A549 (cell line): ENCODE results near the gene JAM3. TPM values are rescaled to one million over a fixed set of nuclear protein-coding genes. Genes with fewer than 3 reads are reported as not detected.

Experiments used
- ATAC-seq, 2 experiments: fragments of 200-7000 bp in 1 of 2; fragments of >200 bp in 1 of 2; cut with Nextera tagmentation in 1 of 2; cut with Tn5 transposase in 1 of 2; 3 replicates each; pipeline versions ENCODE4 v1.8.0 to v1.9.1; 2018 to 2020; ENCODE audit warnings: mild to moderate bottlenecking in 1 of 2, moderate library complexity in 1 of 2
- CTCF ChIA-PET: fragments of 300-600 bp; sonication (Branson Sonifier 250); formaldehyde crosslinking; extraction: SDS; loops from one replicate; lab custom pipeline; 2021; ENCODE audit warnings: antibody characterized with exemption, inconsistent platforms; lab: Yijun Ruan, JAX
- POLR2A ChIA-PET: fragments of 350-600 bp; formaldehyde crosslinking; extraction: SDS; loops from one replicate; lab custom pipeline; 2021; ENCODE audit warnings: antibody characterized with exemption, inconsistent platforms; lab: Yijun Ruan, JAX
- DNase-seq, 2 experiments: peaks; one replicate each; pipeline versions ENCODE4 v3.0.0 to v3.0.0-alpha.2; 2011 to 2016; ENCODE audit warnings: low read depth in 1 of 2, low spot score in 1 of 2
- FAIRE-seq: peaks from 2 replicates; lab custom pipeline; 2011; peaks lifted over from hg19 to GRCh38; lab: Jason Lieb, UNC
- H3K27ac ChIP-seq, 2 experiments: fragments of >200 bp; sonication (Bioruptor Twin); formaldehyde crosslinking; 3 replicates each; pipeline ENCODE4 v1.5.1; 2016 to 2017
- H3K4me1 ChIP-seq: fragments of >200 bp; sonication (Bioruptor Twin); formaldehyde crosslinking; 3 replicates; pipeline ENCODE4 v1.6.1; 2016
- H3K4me2 ChIP-seq: fragments of >200 bp; sonication (Bioruptor Twin); formaldehyde crosslinking; 3 replicates; pipeline ENCODE4 v1.6.1; 2016
- H3K4me3 ChIP-seq: fragments of >200 bp; sonication (Bioruptor Twin); formaldehyde crosslinking; 3 replicates; pipeline ENCODE4 v1.5.1; 2016
- H3K9me3 ChIP-seq: fragments of >200 bp; sonication (Bioruptor Twin); formaldehyde crosslinking; 3 replicates; pipeline ENCODE4 v1.6.1; 2016
- BHLHE40 ChIP-seq: IDR thresholded peaks from 2 replicates; pipeline ENCODE4 v1.6.1; 2012; ENCODE audit warnings: low read depth, low read length, inconsistent platforms
- CBX8 ChIP-seq: fragments of 200-600 bp; sonication (generic); IDR thresholded peaks from 2 replicates; pipeline ENCODE4 v1.6.1; 2016
- CHD2 ChIP-seq: fragments of 150-350 bp; IDR thresholded peaks from 2 replicates; pipeline ENCODE4 v1.6.1; 2014; ENCODE audit warnings: low read length; ENCODE audit not compliant: partially characterized antibody
- CHD4 ChIP-seq: fragments of 200-600 bp; sonication (generic); IDR thresholded peaks from 2 replicates; pipeline ENCODE4 v1.6.1; 2016; ENCODE audit warnings: antibody characterized with exemption, mild to moderate bottlenecking, borderline replicate concordance
- EP300 ChIP-seq, 2 experiments: fragments of >200 bp; sonication (Bioruptor Twin); formaldehyde crosslinking; IDR thresholded peaks; 2 replicates in 1 of 2; 3 replicates in 1 of 2; pipeline ENCODE4 v1.6.1; 2016 to 2017
- FOSB ChIP-seq: fragments of 250-450 bp; sonication (Bioruptor Pico); IDR thresholded peaks from 2 replicates; pipeline ENCODE4 v1.5.0; 2020; ENCODE audit warnings: mild to moderate bottlenecking, moderate library complexity
- HDAC2 ChIP-seq: fragments of 200-600 bp; sonication (generic); IDR thresholded peaks from 2 replicates; pipeline ENCODE4 v1.6.1; 2016
- HEYL ChIP-seq: fragments of 250-450 bp; sonication (Bioruptor Pico); IDR thresholded peaks from 2 replicates; pipeline ENCODE4 v1.8.0; 2021; ENCODE audit warnings: mild to moderate bottlenecking, moderate library complexity
- HOXA7 ChIP-seq: fragments of 250-450 bp; sonication (Bioruptor Pico); IDR thresholded peaks from 2 replicates; pipeline ENCODE4 v1.5.0; 2020; ENCODE audit warnings: mild to moderate bottlenecking, moderate library complexity
- HOXB13 ChIP-seq: fragments of 250-450 bp; sonication (Bioruptor Pico); IDR thresholded peaks from 2 replicates; pipeline ENCODE4 v1.5.0; 2020; ENCODE audit warnings: low read depth, mild to moderate bottlenecking, moderate library complexity
- JUN ChIP-seq, 2 experiments: fragments of >200 bp; sonication (Bioruptor Twin); formaldehyde crosslinking; IDR thresholded peaks; 2 replicates in 1 of 2; 3 replicates in 1 of 2; pipeline ENCODE4 v1.6.1; 2016 to 2017
- KDM1A ChIP-seq: fragments of 200-600 bp; sonication (generic); IDR thresholded peaks from 2 replicates; pipeline ENCODE4 v1.6.1; 2016; ENCODE audit warnings: low read depth, mild to moderate bottlenecking
- MAFK ChIP-seq: fragments of 450-650 bp; IDR thresholded peaks from 2 replicates; pipeline ENCODE4 v1.6.1; 2014; ENCODE audit not compliant: partially characterized antibody
- NFE2L2 ChIP-seq: fragments of 150-350 bp; conservative IDR thresholded peaks from 2 replicates; pipeline ENCODE4 v1.6.1; 2014; ENCODE audit warnings: low read length
- PHF8 ChIP-seq: fragments of 200-600 bp; sonication (generic); IDR thresholded peaks from 2 replicates; pipeline ENCODE4 v1.6.1; 2016; ENCODE audit warnings: low read depth, mild to moderate bottlenecking, antibody characterized with exemption, moderate library complexity, borderline replicate concordance
- POLR2A ChIP-seq: IDR thresholded peaks from 2 replicates; pipeline ENCODE4 v1.6.1; 2012; ENCODE audit warnings: mild to moderate bottlenecking, low read length
- RARB ChIP-seq: fragments of 250-450 bp; sonication (Bioruptor Pico); IDR thresholded peaks from 2 replicates; pipeline ENCODE4 v1.8.0; 2021; ENCODE audit warnings: mild to moderate bottlenecking, moderate library complexity
- RCOR1 ChIP-seq: fragments of 150-350 bp; IDR thresholded peaks from 2 replicates; pipeline ENCODE4 v1.6.1; 2014; ENCODE audit warnings: antibody characterized with exemption, low read length, low read depth
- TP53 ChIP-seq: fragments of 250-450 bp; sonication (Bioruptor Pico); IDR thresholded peaks from 2 replicates; pipeline ENCODE4 v1.5.0; 2021; ENCODE audit warnings: mild to moderate bottlenecking, moderate library complexity
- ZC3H11A ChIP-seq: fragments of 450-650 bp; IDR thresholded peaks from 2 replicates; pipeline ENCODE4 v1.6.1; 2014; ENCODE audit warnings: antibody characterized with exemption, mild to moderate bottlenecking
- ZSCAN20 ChIP-seq: fragments of 250-450 bp; sonication (Bioruptor Pico); IDR thresholded peaks from 2 replicates; pipeline ENCODE4 v1.8.0; 2022; ENCODE audit warnings: mild to moderate bottlenecking, moderate library complexity
- WGBS: methylation state at CpG from one replicate; pipeline ENCODE4 v1.1.6; 2017; ENCODE audit errors: missing lambda C conversion rate; 5-methylcytosine and 5-hydroxymethylcytosine counted together
- polyA plus RNA-seq, 4 experiments: library from polyadenylated mRNA; depleted of rRNA in 3 of 4; stranded (reverse); fragments of >200 nt; fragmentation: RNase III in 1 of 4; extraction: RNeasy Plus Mini Kit Qiagen cat#74134 plus additional on column Dnase treatment in 1 of 4; gene quantifications; 2 replicates in 3 of 4; 3 replicates in 1 of 4; pipeline ENCODE4 v1.2.3, GENCODE V29; 2011 to 2017
- TF ChIP-seq, protein P1 (sequence below): fragments of 250-450 bp; sonication (Bioruptor Pico); IDR thresholded peaks from 2 replicates; pipeline ENCODE4 v1.5.0; 2021; ENCODE audit warnings: mild to moderate bottlenecking, moderate library complexity, borderline replicate concordance
- TF ChIP-seq, protein P2 (sequence below): fragments of 250-450 bp; sonication (Bioruptor Pico); IDR thresholded peaks from 2 replicates; pipeline ENCODE4 v1.5.0; 2020; ENCODE audit warnings: low read depth, mild to moderate bottlenecking, moderate library complexity
- TF ChIP-seq, protein P3 (sequence below): IDR thresholded peaks from 2 replicates; pipeline ENCODE4 v1.6.1; 2012
- TF ChIP-seq, protein P4 (sequence below): fragments of >200 bp; sonication (Bioruptor Twin); formaldehyde crosslinking; IDR thresholded peaks from 3 replicates; pipeline ENCODE4 v1.5.1; 2016
- TF ChIP-seq, protein P5 (sequence below): IDR thresholded peaks from 2 replicates; pipeline ENCODE4 v1.6.1; 2012; ENCODE audit warnings: low read depth, borderline replicate concordance
- TF ChIP-seq, protein P6 (sequence below): fragments of 150-350 bp; IDR thresholded peaks from 2 replicates; pipeline ENCODE4 v1.6.1; 2014; ENCODE audit warnings: low read depth, mild to moderate bottlenecking, low read length

JAM3 gene
- polyA plus RNA-seq, 2 of the 4 experiments (the other 2 are of a cell fraction) = 4.0 to 5.2 TPM

DNA sequence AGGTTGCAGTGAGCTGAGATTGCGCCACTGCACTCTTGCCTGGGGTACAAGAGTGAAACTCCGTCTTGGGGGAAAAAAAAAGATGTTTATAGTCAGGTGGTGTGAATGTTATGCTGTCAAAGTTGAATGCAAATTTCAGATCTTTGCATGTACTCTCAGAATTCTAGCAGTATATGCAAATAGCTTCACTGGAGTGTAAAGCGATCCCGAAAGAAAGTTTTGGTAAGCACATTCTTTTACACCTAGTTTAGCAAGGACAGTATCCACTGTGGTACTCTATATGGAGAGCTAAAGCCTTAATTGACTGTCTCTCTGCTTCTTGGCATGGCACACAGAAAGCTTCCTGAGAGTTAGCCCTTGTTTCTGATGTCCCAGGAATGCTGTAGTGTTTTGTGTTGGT lies 4.0 kb downstream of the JAM3 start (continued):
- TF ChIP-seq, protein P1, sequence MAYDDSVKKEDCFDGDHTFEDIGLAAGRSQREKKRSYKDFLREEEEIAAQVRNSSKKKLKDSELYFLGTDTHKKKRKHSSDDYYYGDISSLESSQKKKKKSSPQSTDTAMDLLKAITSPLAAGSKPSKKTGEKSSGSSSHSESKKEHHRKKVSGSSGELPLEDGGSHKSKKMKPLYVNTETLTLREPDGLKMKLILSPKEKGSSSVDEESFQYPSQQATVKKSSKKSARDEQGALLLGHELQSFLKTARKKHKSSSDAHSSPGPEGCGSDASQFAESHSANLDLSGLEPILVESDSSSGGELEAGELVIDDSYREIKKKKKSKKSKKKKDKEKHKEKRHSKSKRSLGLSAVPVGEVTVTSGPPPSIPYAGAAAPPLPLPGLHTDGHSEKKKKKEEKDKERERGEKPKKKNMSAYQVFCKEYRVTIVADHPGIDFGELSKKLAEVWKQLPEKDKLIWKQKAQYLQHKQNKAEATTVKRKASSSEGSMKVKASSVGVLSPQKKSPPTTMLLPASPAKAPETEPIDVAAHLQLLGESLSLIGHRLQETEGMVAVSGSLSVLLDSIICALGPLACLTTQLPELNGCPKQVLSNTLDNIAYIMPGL (CRISPR knock-in tag) = no peak
- TF ChIP-seq RARB (CRISPR knock-in tag) = no peak

DNA sequence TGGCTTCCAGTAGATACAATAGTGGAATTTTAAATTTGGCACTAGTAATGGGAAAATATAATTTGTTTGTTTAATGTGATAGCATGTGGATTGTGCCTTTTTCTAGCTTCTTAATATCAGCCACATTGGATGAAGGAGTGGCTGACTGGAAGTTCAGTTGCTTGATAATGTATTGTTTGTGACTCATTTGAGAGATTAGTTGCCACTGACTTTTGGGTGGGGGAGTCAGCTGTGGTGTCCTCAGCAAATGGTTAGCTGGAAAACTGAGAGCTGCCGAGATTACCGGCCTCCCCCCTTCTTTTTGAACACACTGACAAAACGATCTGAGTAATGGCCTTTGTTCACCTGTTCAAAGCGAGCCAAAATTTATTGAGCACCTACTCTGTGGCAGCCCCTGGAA lies 5.5 kb downstream of the JAM3 start:
- TF ChIP-seq CHD4 (no peak), MAFK (no peak), PHF8 (no peak), ZSCAN20 (no peak), HDAC2 (no peak), EP300 (IDR thresholded peaks at IDR 0.05) (no peak), CHD2 (no peak), HOXB13 (CRISPR knock-in tag) (no peak), TP53 (CRISPR knock-in tag) (no peak), RCOR1 (no peak), CBX8 (no peak), HOXA7 (no peak), FOSB (CRISPR knock-in tag) (no peak), ZC3H11A (no peak), BHLHE40 (no peak), NFE2L2 (no peak)
- TF ChIP-seq, protein P2, sequence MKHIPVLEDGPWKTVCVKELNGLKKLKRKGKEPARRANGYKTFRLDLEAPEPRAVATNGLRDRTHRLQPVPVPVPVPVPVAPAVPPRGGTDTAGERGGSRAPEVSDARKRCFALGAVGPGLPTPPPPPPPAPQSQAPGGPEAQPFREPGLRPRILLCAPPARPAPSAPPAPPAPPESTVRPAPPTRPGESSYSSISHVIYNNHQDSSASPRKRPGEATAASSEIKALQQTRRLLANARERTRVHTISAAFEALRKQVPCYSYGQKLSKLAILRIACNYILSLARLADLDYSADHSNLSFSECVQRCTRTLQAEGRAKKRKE (CRISPR knock-in tag) = no peak
- TF ChIP-seq, protein P3, sequence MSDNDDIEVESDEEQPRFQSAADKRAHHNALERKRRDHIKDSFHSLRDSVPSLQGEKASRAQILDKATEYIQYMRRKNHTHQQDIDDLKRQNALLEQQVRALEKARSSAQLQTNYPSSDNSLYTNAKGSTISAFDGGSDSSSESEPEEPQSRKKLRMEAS = no peak
- no peak for FAIRE-seq
- no peaks in the 10 kb centered on the region for H3K4me1 ChIP-seq
- POLR2A ChIA-PET = no interaction called here
- CTCF ChIA-PET = no interaction called here
- 2% methylated on average over 4 of the region's 4 CpGs for WGBS
- H3K4me3 ChIP-seq = no peak overlapping the region
- H3K27ac ChIP-seq = no peak overlapping the region
- H3K4me2 ChIP-seq = no peak overlapping the region
- no peak for DNase-seq
- ATAC-seq = no peak
- no peaks in the 10 kb centered on the region for H3K9me3 ChIP-seq

DNA sequence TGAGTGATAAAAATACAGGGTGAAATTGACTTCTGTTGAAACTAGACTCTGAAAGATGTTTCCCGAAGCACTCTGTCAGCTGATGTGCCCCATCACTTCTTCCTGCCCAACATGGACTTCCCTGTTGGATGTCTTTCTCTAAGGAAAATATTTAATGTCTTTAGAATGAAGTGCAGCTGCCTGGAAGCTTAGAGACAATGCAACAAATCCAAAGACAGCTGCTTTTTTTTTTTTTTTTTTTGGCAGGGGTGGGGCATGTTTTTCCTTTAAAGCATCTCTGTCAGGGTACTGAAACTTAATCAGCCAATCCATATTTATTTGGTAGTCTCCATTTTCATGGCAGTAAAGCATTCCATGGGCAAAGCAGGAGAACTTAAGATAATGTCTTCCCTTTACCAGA lies 5.9 kb downstream of the JAM3 start:
- TF ChIP-seq, protein P4, sequence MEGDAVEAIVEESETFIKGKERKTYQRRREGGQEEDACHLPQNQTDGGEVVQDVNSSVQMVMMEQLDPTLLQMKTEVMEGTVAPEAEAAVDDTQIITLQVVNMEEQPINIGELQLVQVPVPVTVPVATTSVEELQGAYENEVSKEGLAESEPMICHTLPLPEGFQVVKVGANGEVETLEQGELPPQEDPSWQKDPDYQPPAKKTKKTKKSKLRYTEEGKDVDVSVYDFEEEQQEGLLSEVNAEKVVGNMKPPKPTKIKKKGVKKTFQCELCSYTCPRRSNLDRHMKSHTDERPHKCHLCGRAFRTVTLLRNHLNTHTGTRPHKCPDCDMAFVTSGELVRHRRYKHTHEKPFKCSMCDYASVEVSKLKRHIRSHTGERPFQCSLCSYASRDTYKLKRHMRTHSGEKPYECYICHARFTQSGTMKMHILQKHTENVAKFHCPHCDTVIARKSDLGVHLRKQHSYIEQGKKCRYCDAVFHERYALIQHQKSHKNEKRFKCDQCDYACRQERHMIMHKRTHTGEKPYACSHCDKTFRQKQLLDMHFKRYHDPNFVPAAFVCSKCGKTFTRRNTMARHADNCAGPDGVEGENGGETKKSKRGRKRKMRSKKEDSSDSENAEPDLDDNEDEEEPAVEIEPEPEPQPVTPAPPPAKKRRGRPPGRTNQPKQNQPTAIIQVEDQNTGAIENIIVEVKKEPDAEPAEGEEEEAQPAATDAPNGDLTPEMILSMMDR = no peak
- TF ChIP-seq JUN (IDR thresholded peaks at IDR 0.05) (no peak), ZSCAN20 (no peak), HEYL (CRISPR knock-in tag) (no peak), POLR2A (no peak), KDM1A (no peak)
- TF ChIP-seq, protein P5, sequence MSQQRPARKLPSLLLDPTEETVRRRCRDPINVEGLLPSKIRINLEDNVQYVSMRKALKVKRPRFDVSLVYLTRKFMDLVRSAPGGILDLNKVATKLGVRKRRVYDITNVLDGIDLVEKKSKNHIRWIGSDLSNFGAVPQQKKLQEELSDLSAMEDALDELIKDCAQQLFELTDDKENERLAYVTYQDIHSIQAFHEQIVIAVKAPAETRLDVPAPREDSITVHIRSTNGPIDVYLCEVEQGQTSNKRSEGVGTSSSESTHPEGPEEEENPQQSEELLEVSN = no peak
- TF ChIP-seq, protein P2 (CRISPR knock-in tag) = no peak
- TF ChIP-seq, protein P6, sequence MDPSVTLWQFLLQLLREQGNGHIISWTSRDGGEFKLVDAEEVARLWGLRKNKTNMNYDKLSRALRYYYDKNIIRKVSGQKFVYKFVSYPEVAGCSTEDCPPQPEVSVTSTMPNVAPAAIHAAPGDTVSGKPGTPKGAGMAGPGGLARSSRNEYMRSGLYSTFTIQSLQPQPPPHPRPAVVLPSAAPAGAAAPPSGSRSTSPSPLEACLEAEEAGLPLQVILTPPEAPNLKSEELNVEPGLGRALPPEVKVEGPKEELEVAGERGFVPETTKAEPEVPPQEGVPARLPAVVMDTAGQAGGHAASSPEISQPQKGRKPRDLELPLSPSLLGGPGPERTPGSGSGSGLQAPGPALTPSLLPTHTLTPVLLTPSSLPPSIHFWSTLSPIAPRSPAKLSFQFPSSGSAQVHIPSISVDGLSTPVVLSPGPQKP = no peak
- Histone ChIP-seq H3K27ac (no peak overlapping the region), H3K4me1 (no peaks in the 10 kb centered on the region), H3K4me2 (no peak overlapping the region), H3K4me3 (no peak overlapping the region), H3K9me3 (no peaks in the 10 kb centered on the region)
- ChIA-PET POLR2A (no interaction called here), CTCF (no interaction called here)
- FAIRE-seq = no peak
- no peak for ATAC-seq
- WGBS = 6% methylated on average over 1 of the region's 1 CpG
- no peak for DNase-seq
